NCI-H1092 treated with DMSO at 0.1 percent for 48 hours (cell line): ENCODE measurements around the gene DTNBP1.

ENCODE experiments used
- DNase-seq: peaks from one replicate; lab custom pipeline; 2025; lab: John Stamatoyannopoulos, UW

Gene DTNBP1

GRCh38 chr6:15533379-15534026 lies 129.3 kb downstream of the DTNBP1 start:
- DNase-seq, result no peak

GRCh38 chr6:15531973-15532372 lies 130.9 kb downstream of the DTNBP1 start:
- no peak for DNase-seq

GRCh38 chr6:15530411-15530810 lies 132.4 kb downstream of the DTNBP1 start:
- DNase-seq, result no peak

GRCh38 chr6:15528870-15529269 lies 134.0 kb downstream of the DTNBP1 start:
- DNase-seq, result no peak

GRCh38 chr6:15527838-15528617 lies 134.8 kb downstream of the DTNBP1 start:
- DNase-seq, result no peak

GRCh38 chr6:15526212-15526701 lies 136.6 kb downstream of the DTNBP1 start:
- no peak for DNase-seq

- DNase-seq, result no peak
Observed at GRCh38 chr6:15524861-15525401, 137.9 kb downstream of the DTNBP1 start.

- DNase-seq, result no peak
Observed at GRCh38 chr6:15523679-15524630, 138.9 kb downstream of the DTNBP1 start.

- no peak for DNase-seq
Observed at GRCh38 chr6:15522856-15523529, 139.8 kb downstream of the DTNBP1 start.

GRCh38 chr6:15522427-15522826 lies 140.4 kb downstream of the DTNBP1 start:
- DNase-seq, result no peak

- DNase-seq, result no peak
Observed at GRCh38 chr6:15522026-15522425, 140.8 kb downstream of the DTNBP1 start.

GRCh38 chr6:15521582-15521981 lies 141.2 kb downstream of the DTNBP1 start:
- DNase-seq, result no peak

- no peak for DNase-seq
Observed at GRCh38 chr6:15520626-15521203, 142.1 kb downstream of the DTNBP1 start.

- DNase-seq, result no peak
Observed at GRCh38 chr6:15519681-15520080, 143.1 kb downstream of the DTNBP1 start.

- no peak for DNase-seq
Observed at GRCh38 chr6:15518878-15519277, 143.9 kb downstream of the DTNBP1 start.

GRCh38 chr6:15518057-15518456 lies 144.8 kb downstream of the DTNBP1 start:
- DNase-seq, result no peak

GRCh38 chr6:15517600-15517999 lies 145.2 kb downstream of the DTNBP1 start:
- no peak for DNase-seq

- DNase-seq, result no peak
Observed at GRCh38 chr6:15516923-15517560, 145.8 kb downstream of the DTNBP1 start.

- DNase-seq, result no peak
Observed at GRCh38 chr6:15516378-15516777, 146.4 kb downstream of the DTNBP1 start.

- DNase-seq, result no peak
Observed at GRCh38 chr6:15515660-15516375, 147.0 kb downstream of the DTNBP1 start.
